ENCODE results near the gene ZNF8. TPM values are rescaled to one million over a fixed set of nuclear protein-coding genes. Genes with fewer than 3 reads are reported as not detected.
A peak's percentile ranks its signal among the peaks of the same experiment; 100 is the strongest.
"Not testable (repeated sequence)": the region's sequence is repeated elsewhere in the genome, so short reads cannot be mapped to it uniquely, and the experiment has no call there.

ZNF8 gene
- total and polyA plus RNA-seq, 8 donors, result 1.4 to 3.6 (median 1.8) TPM

GRCh38 chr19:58304748-58305064 is 26.0 kb downstream of the ZNF8 start:
- 17 to 25% methylated on average over 7 of the region's 7 CpGs for WGBS, 2 donors
- Histone ChIP-seq H3K27ac (peak overlapping the region in 3 of 4 donors; percentile 53 to 75 (median 68)), H3K27me3 (no peaks in the 10 kb centered on the region), H3K4me1 (peaks cover 0 to 11% (median 0%) of the 10 kb centered on the region in 3 donors), H3K4me3 (peak overlapping the region in 3 of 4 donors; percentile 67 to 97 (median 96)), H3K9me3 (no peaks in the 10 kb centered on the region), H3K36me3 (no peaks in the 10 kb centered on the region)
- TF ChIP-seq CTCF (IDR thresholded peaks at IDR 0.05), result no peak
- intact Hi-C loops (cut with DNase I), result no loop called here
- peak; percentile 9 for FAIRE-seq
- DNase-seq, result no peak
- ATAC-seq, result peak in 3 of 4 donors; percentile 5 to 14 (median 11)

GRCh38 chr19:58305065-58305931 is 26.5 kb downstream of the ZNF8 start, which contains the start of gene ERVK3-1:
Gene ERVK3-1, plus strand, starts transcription at chr19:58305377. Its CDS starts 6,792 bp downstream, at chr19:58312169.
- Histone ChIP-seq H3K4me1 (peaks cover 0 to 11% (median 0%) of the 10 kb centered on the region in 3 donors), H3K4me3 (peak within 1 kb of the TSS; percentile 67 to 97 (median 92)), H3K27me3 (no peaks in the 10 kb centered on the region), H3K36me3 (no peaks in the 10 kb centered on the region), H3K27ac (peak within 1 kb of the TSS; percentile 53 to 75 (median 66)), H3K9me3 (no peaks in the 10 kb centered on the region)
- peak in 2 of 4 donors; percentile 11 to 26 for TF ChIP-seq CTCF (IDR thresholded peaks at IDR 0.05)
- WGBS, 2 donors, result 0 to 1% methylated on average over 55 of the region's 55 CpGs
- ATAC-seq (peak; percentile 99 to 100 (median 100)), FAIRE-seq (peak; percentile 94), DNase-seq (peak; percentile 92 to 98 (median 94))
- intact Hi-C loops (cut with DNase I), result no loop called here

DNA sequence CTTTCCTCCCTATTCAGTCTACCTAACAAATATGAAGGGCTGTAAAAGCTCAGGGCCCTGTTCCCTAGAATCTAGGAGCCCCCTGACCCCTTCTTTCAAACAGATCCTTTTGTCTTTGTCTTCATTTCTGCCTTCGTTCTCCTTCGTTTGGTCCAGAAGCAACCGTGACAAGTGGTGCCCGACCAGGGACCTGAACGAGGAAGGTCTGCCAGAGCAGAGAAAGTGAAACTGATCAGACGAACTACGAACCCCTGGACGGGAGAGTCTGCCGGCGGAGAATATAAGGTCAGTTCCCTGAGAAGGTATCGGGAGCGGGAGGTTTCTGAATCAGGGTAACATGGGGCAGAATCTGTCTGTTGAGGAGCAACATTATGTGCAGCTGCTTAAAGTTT is 27.2 kb downstream of the ZNF8 start:
- Histone ChIP-seq H3K36me3 (no peaks in the 10 kb centered on the region), H3K27me3 (no peaks in the 10 kb centered on the region), H3K9me3 (no peaks in the 10 kb centered on the region), H3K4me1 (peaks cover 0 to 11% (median 0%) of the 10 kb centered on the region in 3 donors), H3K27ac (peak overlapping the region in 1 of 4 donors; percentile 75), H3K4me3 (peak overlapping the region; percentile 67 to 97 (median 92))
- TF ChIP-seq CTCF (IDR thresholded peaks at IDR 0.05), result no peak
- intact Hi-C loops (cut with DNase I), result no loop called here
- 60 to 67% methylated on average over 12 of the region's 12 CpGs for WGBS, 2 donors
- ATAC-seq, result no peak
- FAIRE-seq, result no peak
- DNase-seq, result no peak

GRCh38 chr19:58307736-58308135 is 29.0 kb downstream of the ZNF8 start:
- no peak overlapping the region for H3K27ac ChIP-seq
- H3K36me3 ChIP-seq, result peaks cover 0 to 9% (median 5%) of the 10 kb centered on the region in 3 donors
- DNase-seq (no peak), ATAC-seq (no peak), FAIRE-seq (no peak)
- H3K27me3 ChIP-seq, result no peaks in the 10 kb centered on the region
- WGBS, 2 donors, result 97 to 98% methylated on average over 4 of the region's 4 CpGs
- no peak overlapping the region for H3K4me3 ChIP-seq
- TF ChIP-seq CTCF (IDR thresholded peaks at IDR 0.05), result no peak
- H3K9me3 ChIP-seq, result no peaks in the 10 kb centered on the region
- H3K4me1 ChIP-seq, result peaks cover 0 to 11% (median 0%) of the 10 kb centered on the region in 3 donors
- intact Hi-C loops (cut with DNase I), result no loop called here

GRCh38 chr19:58310685-58311084 is 31.9 kb downstream of the ZNF8 start:
- H3K27ac ChIP-seq; ATAC-seq; H3K27me3 ChIP-seq; DNase-seq; H3K4me3 ChIP-seq; intact Hi-C loops (cut with DNase I); FAIRE-seq; H3K9me3 ChIP-seq: not testable (repeated sequence)
- H3K36me3 ChIP-seq, result peaks cover 4 to 18% (median 6%) of the 10 kb centered on the region in 3 donors
- peaks cover 0 to 11% (median 0%) of the 10 kb centered on the region in 3 donors for H3K4me1 ChIP-seq
- WGBS, 2 donors, result 70 to 79% methylated on average over 13 of the region's 13 CpGs
